GM12865 (cell line): ENCODE data around the gene GATA6.

ENCODE experiments used
- DNase-seq: peaks from one replicate; pipeline ENCODE4 v3.0.0; 2010; ENCODE audit warnings: low read depth
- H3K4me3 ChIP-seq: 2 replicates; pipeline ENCODE4 v1.5.1; 2011; ENCODE audit warnings: mild to moderate bottlenecking, low read depth, low read length, control low read depth
- CTCF ChIP-seq: IDR thresholded peaks from 2 replicates; pipeline ENCODE4 v1.5.1; 2011; ENCODE audit warnings: low read length, control low read depth, low read depth, inconsistent platforms; ENCODE audit not compliant: insufficient read depth; ENCODE audit errors: missing control alignments

GATA6 gene

GRCh38 chr18:22171258-22172119 lies 2.1 kb downstream of the GATA6 start:
- DNase-seq, result no peak
- no peak overlapping the region for H3K4me3 ChIP-seq

GRCh38 chr18:22172120-22172582 lies 2.8 kb downstream of the GATA6 start:
- no peak for DNase-seq
- TF ChIP-seq CTCF, result no peak
- no peak overlapping the region for H3K4me3 ChIP-seq

More at GRCh38 chr18:22171258-22172119, 2.1 kb downstream of the GATA6 start:
- TF ChIP-seq CTCF, result no peak

GRCh38 chr18:22172594-22173049 lies 3.2 kb downstream of the GATA6 start:
- no peak overlapping the region for H3K4me3 ChIP-seq
- no peak for DNase-seq
- TF ChIP-seq CTCF, result no peak

- DNase-seq, result no peak
- no peak overlapping the region for H3K4me3 ChIP-seq
- no peak for TF ChIP-seq CTCF
Observed at GRCh38 chr18:22173221-22173927, 4.0 kb downstream of the GATA6 start.

GRCh38 chr18:22173928-22174301 lies 4.5 kb downstream of the GATA6 start:
- no peak overlapping the region for H3K4me3 ChIP-seq
- TF ChIP-seq CTCF, result no peak
- DNase-seq, result no peak

GRCh38 chr18:22174341-22175145 lies 5.2 kb downstream of the GATA6 start:
- DNase-seq, result no peak
- H3K4me3 ChIP-seq, result no peak overlapping the region
- TF ChIP-seq CTCF, result no peak
